Stimulated activated CD4-positive, alpha-beta T cell treated with anti-CD3 and anti-CD28 coated beads, Interleukin-15, amount 100 ng/mL, for 24 hours (primary cell): ENCODE results near the gene COL6A1.
"Not testable (repeated sequence)": the region's sequence is repeated elsewhere in the genome, so short reads cannot be mapped to it uniquely, and the experiment has no call there.

Source experiments
- DNase-seq: peaks from one replicate; pipeline ENCODE4 v3.0.0-alpha.2; 2020

The COL6A1 gene

DNA sequence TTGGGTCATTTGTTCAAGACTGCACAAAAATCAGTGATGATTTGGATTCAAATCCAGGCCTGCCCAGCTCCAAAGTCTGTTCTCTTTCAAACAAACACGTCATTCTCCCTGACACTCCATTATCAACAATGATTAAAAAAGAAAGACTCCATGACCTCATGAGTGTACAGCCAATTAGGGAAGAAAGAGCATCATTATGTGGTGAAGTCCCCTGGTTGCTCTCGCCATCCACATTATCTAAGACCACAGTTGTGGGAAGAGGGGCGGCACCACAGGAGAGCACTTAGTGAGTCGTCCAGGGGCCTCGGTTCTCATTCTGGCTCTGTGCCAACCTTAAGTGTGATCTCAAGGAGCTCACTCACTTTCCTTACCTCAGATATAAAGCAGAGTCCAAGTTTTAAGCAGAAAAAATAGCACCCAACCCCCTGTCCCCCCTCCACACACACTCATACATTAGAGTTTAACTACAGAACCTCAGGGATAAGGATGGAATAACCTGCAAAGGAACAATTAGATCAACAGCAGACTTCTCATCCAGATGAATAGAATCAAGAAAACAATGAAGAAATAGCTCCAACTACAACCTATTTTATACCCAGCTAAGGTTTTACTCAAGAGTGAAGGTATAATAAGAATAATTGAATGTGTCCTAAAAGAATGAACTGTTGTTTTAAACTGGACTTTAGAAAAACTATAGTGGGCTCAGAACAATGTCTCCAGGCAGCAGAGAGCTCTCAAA, 47.8 kb downstream of the COL6A1 start:
- no peak for DNase-seq

DNA sequence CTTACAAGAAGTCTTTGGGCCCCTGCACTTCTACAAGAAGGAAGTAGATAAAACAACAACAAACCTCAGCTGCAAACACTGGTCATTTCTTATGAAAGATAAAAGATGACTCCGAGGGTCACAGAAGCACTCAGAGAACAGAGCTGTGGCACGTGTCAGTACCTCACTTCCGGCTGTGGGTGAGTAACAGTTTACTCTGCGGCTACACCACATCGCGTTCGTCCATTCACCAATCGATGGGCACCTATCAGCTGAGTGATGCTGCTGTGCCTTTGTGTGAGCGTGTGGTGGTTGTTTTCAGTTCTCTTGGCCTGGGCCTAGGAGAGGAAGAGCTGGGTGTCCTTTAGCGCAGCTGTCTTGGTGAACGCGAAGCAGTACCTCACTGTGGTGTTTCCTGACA, 49.9 kb downstream of the COL6A1 start:
- no peak for DNase-seq

DNA sequence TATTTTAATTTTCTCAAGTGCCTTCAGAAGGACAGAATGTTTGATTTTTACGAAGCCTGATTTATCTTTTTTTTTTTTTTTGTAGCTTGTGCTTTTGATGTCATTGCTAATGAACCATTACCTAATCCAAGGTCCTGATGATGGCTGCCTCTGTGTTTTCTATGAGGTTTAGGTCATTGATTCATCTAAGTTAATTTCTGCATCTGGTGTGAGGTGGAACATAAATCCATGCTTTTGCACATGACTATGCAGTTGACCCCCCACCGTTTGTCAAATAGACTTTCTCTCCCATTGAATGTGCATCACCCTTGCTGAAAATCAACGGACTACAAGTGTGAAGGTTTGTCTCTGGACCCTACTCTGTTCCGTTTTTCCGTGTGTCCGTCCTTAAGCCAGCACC, 50.5 kb downstream of the COL6A1 start:
- no peak for DNase-seq

DNA sequence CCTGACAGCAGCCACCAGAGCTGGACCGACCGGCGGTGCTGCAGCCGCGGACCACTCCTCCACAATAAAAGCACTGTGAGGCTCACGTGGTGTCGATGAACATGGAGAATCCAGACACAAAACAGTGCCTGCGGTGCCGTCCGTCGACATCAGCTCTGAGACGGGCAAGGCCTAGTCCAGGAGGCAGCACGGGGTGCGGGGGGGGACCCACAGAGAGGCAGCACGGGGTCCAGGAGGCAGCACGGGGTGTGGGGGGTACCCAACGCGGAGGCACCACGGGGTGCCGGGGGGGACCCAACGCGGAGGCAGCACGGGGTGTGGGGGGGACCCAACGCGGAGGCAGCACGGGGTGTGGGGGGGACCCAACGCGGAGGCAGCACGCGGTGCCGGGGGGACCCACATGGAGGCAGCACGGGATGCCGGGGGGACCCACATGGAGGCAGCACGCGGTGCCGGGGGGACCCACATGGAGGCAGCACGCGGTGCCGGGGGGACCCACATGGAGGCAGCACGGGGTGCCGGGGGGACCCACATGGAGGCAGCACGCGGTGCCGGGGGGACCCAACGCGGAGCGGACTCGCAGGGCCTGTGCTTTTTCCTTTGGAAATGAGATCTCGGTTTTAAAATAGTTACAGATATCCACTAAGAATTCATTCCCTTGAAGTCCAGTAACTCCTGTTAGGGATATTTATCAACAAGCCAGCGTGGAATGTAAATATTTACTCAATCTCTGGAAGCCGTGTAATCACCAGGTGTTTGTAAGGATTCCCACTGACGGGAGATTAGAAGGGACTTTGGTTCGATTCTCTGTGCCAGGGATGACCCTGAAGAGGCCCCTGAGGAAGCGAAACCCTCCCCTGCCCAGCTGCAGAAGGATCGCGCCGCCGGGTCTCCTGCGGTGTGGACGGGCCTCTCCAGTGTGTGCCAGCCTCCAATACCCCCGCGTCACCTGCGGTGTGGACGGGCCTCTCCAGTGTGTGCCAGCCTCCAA, 52.1 kb downstream of the COL6A1 start:
- DNase-seq, result no peak

DNA sequence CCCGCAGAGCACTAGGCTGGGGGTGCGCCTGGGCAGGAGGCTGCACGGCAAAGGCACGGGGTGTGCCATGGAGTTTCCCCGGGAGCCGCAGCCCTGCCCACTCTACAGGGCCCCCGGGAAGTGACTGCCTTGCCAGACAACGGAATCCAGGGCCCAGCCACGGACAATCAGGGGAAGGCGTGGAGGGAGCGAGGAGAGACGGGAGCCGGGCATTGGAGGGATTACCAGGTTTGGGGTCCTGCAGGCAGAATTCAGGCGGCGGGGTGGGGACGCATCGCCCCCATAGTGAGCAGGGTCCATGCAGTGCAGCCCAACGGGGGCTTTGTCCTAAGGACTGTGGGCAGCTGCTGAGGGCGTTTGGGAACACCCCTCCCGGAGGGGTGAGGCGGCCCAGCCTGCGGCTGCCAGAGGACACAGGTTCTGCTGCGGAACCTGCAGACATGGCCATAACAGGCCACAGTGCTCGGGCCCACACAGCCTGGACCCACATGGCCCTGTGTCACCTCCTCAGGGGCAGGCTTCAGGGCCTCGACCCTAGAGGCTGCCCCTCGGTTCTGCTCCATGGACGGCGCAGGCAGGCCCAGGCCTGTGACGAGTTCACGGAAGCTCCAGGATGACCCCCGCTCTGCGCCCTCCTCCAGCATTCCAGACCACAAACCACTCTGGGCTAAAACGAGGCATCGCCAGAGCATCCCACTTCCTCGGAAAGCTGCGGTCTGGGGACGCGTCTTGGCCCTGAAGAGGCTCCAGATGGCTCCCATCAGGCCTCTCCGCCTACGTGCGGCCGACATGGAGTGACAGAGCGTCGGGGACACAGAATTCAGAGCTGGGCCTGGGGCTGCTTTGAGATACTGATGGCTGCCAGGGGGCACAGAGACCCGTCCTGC, 54.5 kb downstream of the COL6A1 start:
- no peak for DNase-seq

DNA sequence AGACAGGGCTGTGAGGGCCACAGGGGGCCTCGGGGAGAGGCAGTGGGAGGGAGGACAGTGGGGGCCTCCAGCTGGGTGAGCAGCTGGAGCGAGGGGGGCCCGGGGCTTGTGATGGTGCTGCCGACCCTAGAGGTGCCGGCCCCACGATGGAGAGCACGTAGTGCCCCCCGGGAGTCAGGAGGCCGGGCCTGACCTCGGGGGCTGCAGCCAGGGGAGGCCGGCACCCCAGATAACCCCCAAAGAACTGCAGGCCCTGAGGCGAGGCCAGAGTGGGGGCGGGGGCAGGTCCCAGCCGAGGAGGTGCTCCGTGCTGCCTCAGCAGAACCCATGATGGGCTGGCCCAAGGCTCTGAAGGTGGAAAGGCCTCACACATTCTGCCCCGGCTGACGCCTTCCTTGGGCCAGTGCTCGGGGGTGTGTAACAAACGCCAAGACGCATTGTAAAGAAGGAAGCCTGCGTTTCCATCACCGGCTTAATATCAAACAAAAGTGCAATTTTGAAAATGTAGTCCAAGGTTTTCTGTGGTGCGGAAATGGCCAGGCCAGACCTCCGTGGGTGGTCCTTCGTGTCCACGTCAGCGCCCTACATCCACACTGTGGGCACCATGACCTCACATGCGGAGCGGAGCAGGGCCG, 55.2 kb downstream of the COL6A1 start:
- no peak for DNase-seq

DNA sequence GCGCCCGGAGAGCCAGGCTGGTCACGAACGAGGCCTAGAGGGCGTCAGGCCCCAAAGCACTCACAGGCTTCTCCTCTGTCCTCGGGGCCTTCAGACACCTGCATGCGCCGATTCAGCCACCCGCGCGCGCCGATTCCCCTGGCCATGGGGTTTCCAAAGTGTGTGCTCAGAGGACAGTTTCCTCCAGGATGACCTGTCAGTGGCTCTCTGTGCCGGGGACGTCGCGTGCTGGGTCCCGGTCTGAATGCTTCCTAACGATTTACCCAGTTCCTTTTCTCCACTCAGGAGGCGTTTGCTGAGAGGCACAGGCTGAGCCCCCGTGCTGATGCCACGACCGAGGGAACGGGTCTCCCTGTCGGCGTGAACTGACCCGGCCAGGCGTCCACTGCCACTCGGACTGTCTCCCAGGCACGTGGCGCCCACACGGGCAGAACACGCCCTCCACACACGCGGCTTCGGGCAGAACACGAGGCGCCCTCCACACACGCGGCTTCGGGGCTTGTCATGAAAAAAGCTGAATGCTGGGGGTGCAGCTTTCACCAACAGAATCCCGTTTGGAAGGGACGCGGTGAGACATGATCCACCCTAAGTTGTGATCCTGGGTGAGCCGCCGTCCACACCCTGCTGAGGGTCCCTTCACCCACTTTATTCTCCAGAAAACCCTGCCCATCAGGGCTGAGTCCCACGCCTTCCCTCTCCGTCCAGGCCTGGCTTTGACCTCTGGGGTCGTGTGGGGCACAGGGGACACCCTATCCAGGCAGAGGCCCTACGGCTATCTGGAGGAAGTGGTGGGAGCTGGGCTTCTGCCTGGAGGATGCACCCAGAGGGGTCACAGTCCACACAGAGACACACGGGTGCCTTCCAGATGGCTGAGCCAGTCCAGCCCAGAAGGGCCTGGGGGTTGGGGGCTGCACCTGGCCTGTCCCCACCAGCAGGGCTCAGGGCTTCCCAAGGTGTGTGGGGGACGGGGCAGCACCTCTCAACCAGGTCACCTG, 56.1 kb downstream of the COL6A1 start:
- no peak for DNase-seq

DNA sequence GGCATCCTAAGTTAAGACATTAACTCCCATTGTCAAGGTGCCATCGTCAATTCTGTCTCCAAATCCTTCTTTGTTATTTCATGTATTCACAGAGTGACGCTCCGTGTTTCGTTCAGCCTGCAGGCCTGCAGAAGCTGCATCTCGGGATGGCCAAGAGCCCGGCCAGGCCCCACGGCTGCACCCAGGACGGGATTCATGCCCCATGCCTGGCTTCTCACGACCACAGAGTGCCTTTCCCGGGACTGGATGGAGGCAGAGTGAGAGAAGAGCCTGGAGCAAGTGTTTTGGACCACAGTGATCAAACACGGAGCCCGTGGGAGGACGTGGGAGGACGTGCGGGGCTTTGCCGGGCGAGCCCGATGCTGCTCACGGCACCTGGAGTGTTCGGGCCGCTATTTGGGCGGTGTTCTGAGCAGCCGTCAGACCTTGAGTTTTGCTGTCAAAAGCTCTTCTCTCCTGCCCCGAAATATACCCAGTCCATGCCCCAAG, 56.8 kb downstream of the COL6A1 start:
- DNase-seq, result no peak

DNA sequence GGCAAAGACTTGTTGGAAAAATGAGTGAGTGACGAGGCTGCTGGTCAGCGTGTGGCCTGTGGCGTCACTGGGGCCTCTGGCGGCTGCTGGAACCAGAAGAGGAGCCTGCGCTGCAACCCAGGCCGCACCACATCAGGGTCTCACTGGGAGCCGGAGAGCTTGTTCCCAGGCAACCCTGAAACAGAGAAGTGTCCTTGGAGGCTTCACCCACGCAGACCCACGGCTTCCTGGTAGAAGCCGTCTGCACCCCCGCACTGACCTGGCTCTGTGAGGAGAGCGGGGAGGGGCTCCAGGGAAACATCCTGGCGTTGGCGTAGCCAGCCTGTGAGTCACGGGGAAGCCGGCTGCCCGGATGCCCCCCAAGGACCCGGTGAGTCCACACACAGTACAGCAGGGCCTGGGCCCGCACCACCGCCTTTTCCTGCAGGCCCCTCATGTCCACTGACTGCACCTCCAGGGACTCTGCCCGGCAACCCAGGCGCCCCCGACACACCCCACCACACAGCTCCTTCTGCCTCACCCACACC, 57.4 kb downstream of the COL6A1 start:
- no peak for DNase-seq

DNA sequence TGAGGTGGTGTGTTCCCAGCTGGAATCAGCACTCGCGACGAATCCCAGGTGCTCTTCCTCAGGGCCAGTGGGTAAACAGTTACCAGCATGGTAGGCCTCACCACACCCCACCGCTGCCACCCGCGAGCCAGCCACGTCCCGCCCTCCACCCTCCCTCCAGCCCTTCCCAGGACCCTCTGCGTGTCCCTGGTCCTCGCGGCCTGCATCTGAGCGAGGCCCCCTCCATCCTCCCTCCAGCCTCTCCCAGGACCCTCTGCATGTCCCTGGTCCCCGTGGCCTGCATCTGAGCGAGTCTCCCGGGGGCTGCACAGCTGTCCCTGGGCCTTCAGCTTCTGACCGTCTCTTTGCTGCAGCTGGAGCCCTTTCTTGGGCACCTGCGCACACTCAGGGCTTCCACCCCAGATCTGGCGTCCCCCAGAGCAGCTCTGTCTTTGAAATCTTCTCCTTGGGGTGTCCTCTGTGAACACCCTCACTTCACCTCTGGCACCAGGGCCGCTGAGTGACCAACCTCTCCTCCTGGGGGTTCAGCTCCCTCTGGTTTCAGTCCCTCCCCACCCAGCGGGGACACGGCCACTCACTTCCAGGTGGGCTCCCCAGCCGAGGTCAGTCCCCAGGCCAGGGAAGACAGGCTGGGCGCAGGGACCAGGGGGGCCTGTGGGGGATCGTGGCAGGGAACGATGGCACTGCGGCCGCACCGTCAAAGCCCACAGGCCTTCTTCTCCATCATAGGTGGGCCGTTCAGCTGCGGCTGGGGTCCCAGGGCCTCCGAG, 58.5 kb downstream of the COL6A1 start:
- DNase-seq, result no peak

DNA sequence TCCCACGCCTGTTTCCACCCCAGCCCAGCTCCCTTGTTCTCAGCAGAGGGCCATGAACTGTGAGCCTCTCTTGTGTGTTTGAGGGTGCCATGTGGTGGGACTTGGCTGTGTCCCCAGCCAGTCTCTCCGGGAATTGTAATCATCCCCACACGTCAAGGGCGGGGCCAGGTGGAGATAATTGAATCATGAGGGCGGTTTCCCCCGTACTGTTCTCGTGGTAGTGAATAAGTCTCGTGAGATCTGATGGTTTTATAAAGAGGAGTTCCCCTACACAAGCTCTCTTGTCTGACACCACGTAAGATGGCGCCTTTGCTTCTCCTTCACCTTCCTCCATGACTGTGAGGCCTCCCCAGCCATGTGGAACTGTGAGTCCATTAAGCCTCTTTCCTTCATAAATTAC, 59.1 kb downstream of the COL6A1 start:
- DNase-seq, result no peak

DNA sequence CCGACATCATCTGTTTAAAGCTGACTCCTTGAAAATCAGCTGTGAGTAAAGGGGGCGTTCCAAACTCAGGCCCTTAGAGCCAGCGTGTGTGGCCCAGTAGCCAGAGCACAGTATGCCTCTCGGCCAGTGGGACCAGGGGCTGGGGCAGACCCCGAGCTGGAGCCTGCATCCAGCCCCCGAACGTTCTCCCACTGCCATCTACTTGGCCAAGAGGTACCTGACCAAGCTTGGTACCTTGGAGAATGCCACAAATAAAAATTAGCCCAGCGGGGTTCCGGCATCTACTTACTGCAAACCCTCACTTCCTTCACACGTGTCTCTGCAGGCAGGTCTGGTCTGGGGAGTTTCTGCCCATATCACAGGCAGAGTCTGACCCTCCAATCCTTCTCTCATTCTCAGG, 59.6 kb downstream of the COL6A1 start:
- no peak for DNase-seq

DNA sequence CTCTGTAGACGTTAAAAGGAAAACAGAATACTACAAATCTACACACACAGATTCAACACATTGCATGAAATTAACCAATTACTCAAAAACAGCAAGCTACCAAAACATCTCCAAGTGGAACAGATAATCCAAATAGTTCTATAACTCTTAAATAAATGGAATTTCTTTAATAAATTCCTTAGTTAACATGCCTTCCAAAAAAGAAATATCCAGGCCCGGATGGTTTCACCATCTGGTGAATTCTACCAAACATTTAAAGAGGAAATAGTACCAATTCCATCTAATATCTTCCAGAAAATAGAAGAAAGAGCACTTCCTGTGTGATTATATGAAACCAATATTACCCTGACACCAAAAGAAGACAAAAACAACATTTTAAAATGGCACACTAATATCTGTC, 63.6 kb downstream of the COL6A1 start:
- no peak for DNase-seq

DNA sequence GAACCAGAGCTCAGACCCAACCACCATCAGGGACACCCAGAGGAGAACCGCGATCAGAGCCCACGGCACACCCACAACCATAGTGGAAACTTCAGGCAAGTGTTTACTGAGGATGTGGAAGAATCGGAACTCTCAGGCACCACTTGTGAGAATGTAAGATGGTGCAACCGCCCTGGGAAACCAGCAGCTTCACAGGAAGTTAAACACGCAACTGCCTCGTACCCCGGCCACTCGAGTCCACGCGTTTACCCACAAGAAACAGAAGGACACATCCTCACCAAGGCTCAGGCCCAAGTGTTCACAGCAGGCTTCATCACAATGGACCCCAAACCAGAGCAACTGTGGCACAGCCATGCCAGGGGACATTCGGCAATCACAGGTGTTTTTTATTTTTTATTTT, 64.9 kb downstream of the COL6A1 start:
- no peak for DNase-seq

DNA sequence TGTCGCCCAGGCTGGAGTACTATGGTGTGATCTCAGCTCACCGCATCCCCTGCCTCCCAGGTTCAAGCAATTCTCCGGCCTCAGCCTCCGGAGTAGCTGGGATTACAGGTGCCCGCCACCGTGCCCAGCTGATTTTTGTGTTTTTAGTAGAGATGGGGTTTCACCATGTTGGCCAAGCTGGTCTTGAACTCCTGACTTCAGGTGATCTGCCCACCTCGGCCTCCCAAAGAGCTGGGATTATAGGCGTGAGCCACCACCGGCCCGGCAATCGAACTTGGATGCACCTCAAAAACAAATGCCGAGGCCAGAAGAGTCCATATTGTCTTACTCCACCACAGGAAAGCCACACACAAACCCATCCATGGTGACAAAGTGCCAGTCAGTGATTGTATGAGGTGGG, 65.3 kb downstream of the COL6A1 start:
- DNase-seq, result not testable (repeated sequence)

DNA sequence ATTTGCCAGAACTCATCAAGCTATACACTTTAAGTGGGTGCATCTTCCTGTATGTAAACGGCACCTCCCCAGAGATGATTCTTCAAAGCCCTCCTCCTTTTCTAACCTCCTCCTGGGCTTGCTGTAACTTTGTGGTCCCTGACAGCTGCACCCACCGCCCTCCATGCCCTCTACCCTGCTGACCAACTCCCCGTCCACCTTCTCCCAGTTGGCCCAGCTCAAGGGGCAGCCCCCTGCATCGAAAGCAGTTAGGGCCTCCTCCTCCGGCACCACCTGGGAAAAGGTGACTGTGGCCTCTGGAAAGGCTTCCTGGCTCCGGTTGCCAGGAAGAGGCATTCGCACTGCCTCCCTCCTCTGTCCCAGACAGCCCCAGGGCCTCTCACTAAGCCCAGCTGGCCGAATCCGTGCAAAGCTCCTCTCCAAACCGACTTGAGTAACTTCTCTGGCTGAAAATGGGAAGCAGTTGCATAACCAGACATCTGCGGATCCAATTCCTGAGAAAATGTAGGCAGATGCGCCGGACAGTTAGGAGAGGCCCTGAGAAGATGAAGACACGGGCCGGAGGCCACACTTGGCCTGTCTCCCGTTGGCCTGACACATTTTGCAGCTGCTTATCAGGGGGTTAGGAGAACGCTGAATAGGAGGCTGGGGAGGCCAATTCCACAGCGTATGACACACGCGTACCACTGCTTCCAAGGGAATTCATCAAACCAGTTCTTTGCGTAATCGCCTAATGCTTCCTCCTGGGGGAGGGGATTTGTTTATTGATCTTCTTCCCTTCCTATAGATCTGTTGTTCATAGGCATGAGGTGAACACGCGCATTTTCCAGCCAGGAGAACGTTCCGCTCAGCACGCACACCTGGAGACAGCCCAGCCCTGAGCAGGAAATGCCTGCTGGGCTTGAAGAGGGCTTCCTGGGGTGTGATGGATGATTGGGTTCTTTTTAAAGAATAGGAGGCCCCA, 67.6 kb downstream of the COL6A1 start:
- no peak for DNase-seq

DNA sequence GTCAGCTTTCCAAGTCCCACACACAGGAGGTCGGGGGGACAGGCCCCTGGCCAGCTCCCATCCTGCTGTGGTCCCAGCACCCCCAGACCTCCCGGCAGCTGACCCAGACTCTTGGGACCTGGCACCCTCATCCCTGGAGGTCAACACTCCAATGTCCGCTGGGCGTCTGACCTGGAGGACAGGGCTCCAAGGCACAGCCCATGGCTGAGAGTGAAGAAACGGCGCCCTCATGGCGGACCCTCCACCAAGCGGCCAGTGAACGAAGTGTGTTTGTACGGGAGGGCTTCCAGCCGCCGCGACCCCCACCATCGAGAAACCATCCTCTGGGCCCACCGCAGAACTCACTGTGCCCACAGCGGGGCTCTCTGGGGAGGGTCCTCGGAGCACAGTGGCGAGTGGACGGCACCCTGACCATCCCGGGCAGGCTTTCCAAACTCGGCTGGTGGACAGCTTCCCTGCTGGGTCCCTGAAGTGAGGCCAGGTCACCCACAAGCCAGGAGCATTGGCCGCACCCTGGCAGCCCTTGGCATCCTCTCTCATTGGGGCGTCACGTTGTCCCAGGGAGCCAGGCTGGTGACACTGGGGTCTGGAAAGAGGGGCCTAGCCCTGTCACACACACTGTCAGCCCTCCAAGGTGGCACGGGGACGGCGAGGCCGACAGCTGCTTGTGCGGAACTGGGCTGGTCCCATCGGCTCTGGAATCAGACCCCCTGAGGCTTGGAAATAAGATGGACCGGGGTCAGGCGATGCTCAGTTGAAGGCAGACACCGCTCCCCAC, 68.5 kb downstream of the COL6A1 start:
- no peak for DNase-seq
